ENCODE data around the gene NT5C.

NT5C gene

GRCh38 chr17:75109046-75109406 is 22.5 kb downstream of the NT5C start:
- Histone ChIP-seq H3K27ac (ENCODE audit: low read depth, low read length, poor library complexity, severe bottlenecking) (no peak overlapping the region), H4K20me1 (ENCODE audit: insufficient read depth, low read length) (no peaks in the 10 kb centered on the region), H3K9me3 (ENCODE audit: low read length) (no peaks in the 10 kb centered on the region), H3K4me2 (ENCODE audit: low read length) (peak overlapping the region; percentile 87), H2AFZ (ENCODE audit: low read length) (no peak overlapping the region), H3K4me1 (ENCODE audit: insufficient read depth, low read length, severe bottlenecking) (peaks cover 32% of the 10 kb centered on the region), H3K9ac (ENCODE audit: low read length) (peak overlapping the region; percentile 73; the same call in 1 of the 2 replicates), H3K36me3 (ENCODE audit: insufficient read depth, low read length) (no peaks in the 10 kb centered on the region; the same call in 1 of the 2 replicates), H3K27me3 (ENCODE audit: insufficient read depth, low read length) (no peaks in the 10 kb centered on the region), H3K4me3 (ENCODE audit: low read depth, low read length, poor library complexity, severe bottlenecking) (peak overlapping the region; percentile 73), H3K79me2 (ENCODE audit: insufficient read depth, low read length) (no peaks in the 10 kb centered on the region), H3F3A (ENCODE audit: insufficient read depth, low read length) (0 out of 2 replicates have a peak, but pooled peaks cover 5% of the 10 kb centered on the region), H3K9me2 (ENCODE audit: low read depth, low read length) (no peaks in the 10 kb centered on the region)
- TF ChIP-seq EZH2 (IDR thresholded peaks at IDR 0.05; ENCODE audit: borderline replicate concordance, low read length) (no peak), CTCF (IDR thresholded peaks at IDR 0.05; ENCODE audit: low read length) (no peak)

GRCh38 chr17:75108193-75108592 is 23.3 kb downstream of the NT5C start:
- no peak overlapping the region for H3K4me3 ChIP-seq (ENCODE audit: low read depth, low read length, poor library complexity, severe bottlenecking)
- H3F3A ChIP-seq (ENCODE audit: insufficient read depth, low read length) = 0 out of 2 replicates have a peak, but pooled peaks cover 5% of the 10 kb centered on the region
- TF ChIP-seq EZH2 (IDR thresholded peaks at IDR 0.05; ENCODE audit: borderline replicate concordance, low read length) = no peak
- H3K36me3 ChIP-seq (ENCODE audit: insufficient read depth, low read length) = no peaks in the 10 kb centered on the region; the same call in 1 of the 2 replicates
- no peaks in the 10 kb centered on the region for H3K9me3 ChIP-seq (ENCODE audit: low read length)
- H2AFZ ChIP-seq (ENCODE audit: low read length) = no peak overlapping the region
- no peaks in the 10 kb centered on the region for H3K27me3 ChIP-seq (ENCODE audit: insufficient read depth, low read length)
- no peak overlapping the region for H3K4me2 ChIP-seq (ENCODE audit: low read length)
- H3K9me2 ChIP-seq (ENCODE audit: low read depth, low read length) = no peaks in the 10 kb centered on the region
- H3K79me2 ChIP-seq (ENCODE audit: insufficient read depth, low read length) = no peaks in the 10 kb centered on the region
- no peak overlapping the region for H3K27ac ChIP-seq (ENCODE audit: low read depth, low read length, poor library complexity, severe bottlenecking)
- H4K20me1 ChIP-seq (ENCODE audit: insufficient read depth, low read length) = no peaks in the 10 kb centered on the region
- H3K9ac ChIP-seq (ENCODE audit: low read length) = no peak overlapping the region
- peaks cover 27% of the 10 kb centered on the region for H3K4me1 ChIP-seq (ENCODE audit: insufficient read depth, low read length, severe bottlenecking)

- Histone ChIP-seq H2AFZ (ENCODE audit: low read length) (no peak overlapping the region), H3K9me3 (ENCODE audit: low read length) (no peaks in the 10 kb centered on the region), H3K27me3 (ENCODE audit: insufficient read depth, low read length) (no peaks in the 10 kb centered on the region), H3K4me3 (ENCODE audit: low read depth, low read length, poor library complexity, severe bottlenecking) (no peak overlapping the region), H4K20me1 (ENCODE audit: insufficient read depth, low read length) (no peaks in the 10 kb centered on the region), H3K9me2 (ENCODE audit: low read depth, low read length) (no peaks in the 10 kb centered on the region), H3K4me1 (ENCODE audit: insufficient read depth, low read length, severe bottlenecking) (peaks cover 18% of the 10 kb centered on the region), H3K79me2 (ENCODE audit: insufficient read depth, low read length) (no peaks in the 10 kb centered on the region), H3K27ac (ENCODE audit: low read depth, low read length, poor library complexity, severe bottlenecking) (no peak overlapping the region), H3F3A (ENCODE audit: insufficient read depth, low read length) (no peaks in the 10 kb centered on the region), H3K36me3 (ENCODE audit: insufficient read depth, low read length) (no peaks in the 10 kb centered on the region), H3K9ac (ENCODE audit: low read length) (no peak overlapping the region), H3K4me2 (ENCODE audit: low read length) (no peak overlapping the region)
- TF ChIP-seq CTCF (IDR thresholded peaks at IDR 0.05; ENCODE audit: low read length) = peak; percentile 72
- no peak for TF ChIP-seq EZH2 (IDR thresholded peaks at IDR 0.05; ENCODE audit: borderline replicate concordance, low read length)
Observed at GRCh38 chr17:75105126-75106080, 26.1 kb downstream of the NT5C start.

All from OCI-LY1 (cell line).